Neutrophil (primary cell): ENCODE data around the gene ELMO1.

ENCODE experiments used
- H3K27ac ChIP-seq: fragments of 200-600 bp; sonication (generic); 2 replicates; pipeline ENCODE4 v1.5.1; 2016; ENCODE audit warnings: mild to moderate bottlenecking, moderate library complexity
- H3K27me3 ChIP-seq: fragments of 200-600 bp; sonication (generic); 2 replicates; pipeline ENCODE4 v1.6.0; 2016; ENCODE audit warnings: mild to moderate bottlenecking
- H3K36me3 ChIP-seq: fragments of 200-600 bp; sonication (generic); 2 replicates; pipeline ENCODE4 v1.5.1; 2017
- H3K4me1 ChIP-seq, 2 experiments: fragments of 200-600 bp in 1 of 2; sonication (generic) in 1 of 2; 1 replicate in 1 of 2; 2 replicates in 1 of 2; pipeline versions ENCODE4 v1.5.1 to v1.6.1; 2013 to 2016; ENCODE audit warnings: low read depth in 1 of 2, low read length in 1 of 2, mild to moderate bottlenecking in 1 of 2, moderate library complexity in 1 of 2; ENCODE audit not compliant: control insufficient read depth in 1 of 2, insufficient read depth in 1 of 2
- H3K4me3 ChIP-seq, 2 experiments: fragments of 200-600 bp in 1 of 2; sonication (generic) in 1 of 2; 1 replicate in 1 of 2; 2 replicates in 1 of 2; pipeline ENCODE4 v1.5.1; 2013 to 2016; ENCODE audit warnings: low read depth in 1 of 2, low read length in 1 of 2, mild to moderate bottlenecking in 1 of 2, moderate library complexity in 1 of 2
- H3K9me3 ChIP-seq: fragments of 200-600 bp; sonication (generic); 2 replicates; pipeline ENCODE4 v1.5.1; 2016
- TF ChIP-seq, protein P1 (sequence below): fragments of 200-600 bp; sonication (generic); IDR thresholded peaks from 2 replicates; pipeline ENCODE4 v1.5.1; 2016; ENCODE audit warnings: antibody characterized with exemption

ELMO1 gene

GRCh38 chr7:37493123-37493522, 44.5 kb upstream of the ELMO1 start:
- TF ChIP-seq, protein P1, sequence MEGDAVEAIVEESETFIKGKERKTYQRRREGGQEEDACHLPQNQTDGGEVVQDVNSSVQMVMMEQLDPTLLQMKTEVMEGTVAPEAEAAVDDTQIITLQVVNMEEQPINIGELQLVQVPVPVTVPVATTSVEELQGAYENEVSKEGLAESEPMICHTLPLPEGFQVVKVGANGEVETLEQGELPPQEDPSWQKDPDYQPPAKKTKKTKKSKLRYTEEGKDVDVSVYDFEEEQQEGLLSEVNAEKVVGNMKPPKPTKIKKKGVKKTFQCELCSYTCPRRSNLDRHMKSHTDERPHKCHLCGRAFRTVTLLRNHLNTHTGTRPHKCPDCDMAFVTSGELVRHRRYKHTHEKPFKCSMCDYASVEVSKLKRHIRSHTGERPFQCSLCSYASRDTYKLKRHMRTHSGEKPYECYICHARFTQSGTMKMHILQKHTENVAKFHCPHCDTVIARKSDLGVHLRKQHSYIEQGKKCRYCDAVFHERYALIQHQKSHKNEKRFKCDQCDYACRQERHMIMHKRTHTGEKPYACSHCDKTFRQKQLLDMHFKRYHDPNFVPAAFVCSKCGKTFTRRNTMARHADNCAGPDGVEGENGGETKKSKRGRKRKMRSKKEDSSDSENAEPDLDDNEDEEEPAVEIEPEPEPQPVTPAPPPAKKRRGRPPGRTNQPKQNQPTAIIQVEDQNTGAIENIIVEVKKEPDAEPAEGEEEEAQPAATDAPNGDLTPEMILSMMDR, result no peak
- Histone ChIP-seq H3K36me3 (no peaks in the 10 kb centered on the region), H3K27ac (no peak overlapping the region), H3K4me1 (peaks cover 7 to 10% of the 10 kb centered on the region in 2 experiments), H3K4me3 (no peak overlapping the region), H3K27me3 (no peaks in the 10 kb centered on the region), H3K9me3 (no peaks in the 10 kb centered on the region)

GRCh38 chr7:37491919-37492694, 43.4 kb upstream of the ELMO1 start:
- Histone ChIP-seq H3K9me3 (no peaks in the 10 kb centered on the region), H3K36me3 (no peaks in the 10 kb centered on the region), H3K27me3 (no peaks in the 10 kb centered on the region), H3K27ac (no peak overlapping the region), H3K4me3 (no peak overlapping the region), H3K4me1 (peaks cover 10 to 14% of the 10 kb centered on the region in 2 experiments)
- TF ChIP-seq, protein P1, result no peak

GRCh38 chr7:37489703-37490102, 41.0 kb upstream of the ELMO1 start:
- Histone ChIP-seq H3K27ac (no peak overlapping the region), H3K36me3 (no peaks in the 10 kb centered on the region), H3K4me3 (no peak overlapping the region), H3K9me3 (no peaks in the 10 kb centered on the region), H3K27me3 (no peaks in the 10 kb centered on the region), H3K4me1 (peaks cover 10 to 14% of the 10 kb centered on the region in 2 experiments)
- TF ChIP-seq, protein P1, result no peak

DNA sequence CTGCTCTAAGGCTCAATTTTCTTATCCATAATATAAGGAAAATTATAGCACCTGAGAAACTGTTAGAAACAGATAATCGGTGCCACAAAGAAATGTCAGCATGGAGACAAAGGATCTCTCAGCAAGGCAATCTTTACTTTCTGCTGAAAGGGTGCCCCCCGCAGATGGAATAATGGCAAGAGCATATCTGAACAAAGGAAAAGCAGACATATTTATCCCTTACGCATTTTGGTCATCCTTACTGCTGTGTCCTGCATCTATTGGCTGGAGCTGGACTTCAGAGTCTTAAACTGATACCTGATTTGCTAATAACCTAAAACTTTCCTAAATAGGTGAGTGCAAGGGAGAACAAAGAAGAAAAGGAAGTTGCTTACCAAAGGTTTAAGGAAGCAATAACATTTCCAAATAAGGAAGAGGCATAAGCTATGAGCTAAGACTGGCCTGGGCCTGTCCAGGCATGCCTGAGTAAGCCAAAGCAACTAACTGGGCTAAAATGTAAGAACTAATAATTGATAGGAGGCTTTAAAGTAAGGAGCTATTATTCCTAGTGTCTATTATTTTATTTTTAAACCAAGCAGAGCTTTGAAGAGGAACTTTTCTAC, 39.6 kb upstream of the ELMO1 start:
- H3K27ac ChIP-seq, result peak overlapping the region; percentile 68
- H3K36me3 ChIP-seq, result no peaks in the 10 kb centered on the region
- no peaks in the 10 kb centered on the region for H3K27me3 ChIP-seq
- H3K9me3 ChIP-seq, result no peaks in the 10 kb centered on the region
- no peak overlapping the region for H3K4me3 ChIP-seq
- H3K4me1 ChIP-seq, result peaks cover 10 to 14% of the 10 kb centered on the region in 2 experiments
- TF ChIP-seq, protein P1, result no peak

- H3K9me3 ChIP-seq, result no peaks in the 10 kb centered on the region
- H3K36me3 ChIP-seq, result no peaks in the 10 kb centered on the region
- H3K27me3 ChIP-seq, result no peaks in the 10 kb centered on the region
- peaks cover 28 to 30% of the 10 kb centered on the region in 2 experiments for H3K4me1 ChIP-seq
- H3K4me3 ChIP-seq, result no peak overlapping the region
- TF ChIP-seq, protein P1, result no peak
- H3K27ac ChIP-seq, result no peak overlapping the region
Observed at GRCh38 chr7:37484426-37485073, 35.9 kb upstream of the ELMO1 start.
